CD14-positive monocyte (primary cell): ENCODE data around the gene CAB39L. TPM values are rescaled to one million over a fixed set of nuclear protein-coding genes. Genes with fewer than 3 reads are reported as not detected.

Experiments
- DNase-seq, 3 donors: peaks; one replicate each; pipeline ENCODE4 v3.0.0-alpha.2; 2011 to 2022
- H2AFZ ChIP-seq: 2 replicates; pipeline ENCODE4 v1.6.0; 2012; ENCODE audit warnings: mild to moderate bottlenecking, low read depth, low read length, inconsistent platforms; ENCODE audit not compliant: insufficient read depth, poor library complexity, severe bottlenecking
- H3K27ac ChIP-seq, 2 donors: 1 replicate in 1 of 2; 2 replicates in 1 of 2; pipeline ENCODE4 v1.5.1; 2012 to 2013; ENCODE audit warnings: low read length in 2 of 2, control low read depth in 1 of 2, inconsistent platforms in 1 of 2, low read depth in 1 of 2, mild to moderate bottlenecking in 1 of 2
- H3K27me3 ChIP-seq, 2 donors: one replicate each; pipeline versions ENCODE4 v1.6.0 to v1.6.1; 2011 to 2013; ENCODE audit warnings: low read length in 2 of 2; ENCODE audit not compliant: control insufficient read depth in 2 of 2, insufficient read depth in 2 of 2
- H3K36me3 ChIP-seq, 2 donors: replicated peaks in 1 of 2; 1 replicate in 1 of 2; 2 replicates in 1 of 2; pipeline versions ENCODE4 v1.5.1 to v1.6.1; 2012 to 2013; ENCODE audit warnings: low read length in 2 of 2, control low read depth in 1 of 2, inconsistent platforms in 1 of 2, mild to moderate bottlenecking in 1 of 2; ENCODE audit not compliant: insufficient read depth in 2 of 2, control insufficient read depth in 1 of 2
- H3K4me1 ChIP-seq, 2 donors: 1 replicate in 1 of 2; 2 replicates in 1 of 2; pipeline versions ENCODE4 v1.5.1 to v1.6.1; 2012 to 2013; ENCODE audit warnings: low read length in 2 of 2, control low read depth in 1 of 2, inconsistent platforms in 1 of 2, mild to moderate bottlenecking in 1 of 2, moderate library complexity in 1 of 2; ENCODE audit not compliant: insufficient read depth in 2 of 2, control insufficient read depth in 1 of 2
- H3K4me2 ChIP-seq: replicated peaks from 2 replicates; pipeline ENCODE3; 2012; ENCODE audit warnings: low read length, moderate library complexity, mild to moderate bottlenecking; ENCODE audit not compliant: poor library complexity, severe bottlenecking; ENCODE audit errors: extremely low read depth
- H3K4me3 ChIP-seq, 3 experiments: fragments of 200-600 bp in 1 of 3; sonication (generic) in 1 of 3; replicated peaks in 1 of 3; 1 replicate in 2 of 3; 2 replicates in 1 of 3; pipeline ENCODE4 v1.5.1; 2011 to 2013; ENCODE audit warnings: low read length in 3 of 3, mild to moderate bottlenecking in 3 of 3, control low read depth in 2 of 3, low read depth in 2 of 3, inconsistent platforms in 1 of 3, moderate library complexity in 1 of 3
- H3K79me2 ChIP-seq: 2 replicates; pipeline ENCODE4 v1.6.0; 2012; ENCODE audit warnings: mild to moderate bottlenecking, control low read depth, inconsistent platforms, low read length, moderate library complexity; ENCODE audit not compliant: insufficient read depth
- H3K9ac ChIP-seq: 2 replicates; pipeline ENCODE4 v1.6.0; 2017; ENCODE audit warnings: low read length, mild to moderate bottlenecking; ENCODE audit not compliant: insufficient read depth, poor library complexity, severe bottlenecking
- H3K9me3 ChIP-seq, 2 donors: replicated peaks in 1 of 2; 1 replicate in 1 of 2; 2 replicates in 1 of 2; pipeline versions ENCODE4 v1.5.1 to v1.6.1; 2012 to 2013; ENCODE audit warnings: low read length in 2 of 2, control low read depth in 1 of 2; ENCODE audit not compliant: control insufficient read depth in 1 of 2, insufficient read depth in 1 of 2
- H4K20me1 ChIP-seq: 2 replicates; pipeline ENCODE4 v1.6.0; 2012; ENCODE audit warnings: mild to moderate bottlenecking, low read length, control low read depth, moderate library complexity; ENCODE audit not compliant: insufficient read depth
- H3K27ac Mint-ChIP-seq, 7 donors: one replicate each; pipeline ENCODE4 v1.8.0; 2020; ENCODE audit warnings: mild to moderate bottlenecking in 7 of 7, mixed read lengths in 7 of 7, moderate library complexity in 6 of 7, inconsistent platforms in 2 of 7
- H3K27me3 Mint-ChIP-seq, 3 donors: one replicate each; pipeline ENCODE4 v1.8.0; 2021 to 2022; ENCODE audit warnings: low read depth in 3 of 3, mild to moderate bottlenecking in 3 of 3, mixed read lengths in 3 of 3, moderate library complexity in 3 of 3, inconsistent platforms in 1 of 3
- H3K36me3 Mint-ChIP-seq, 2 donors: one replicate each; pipeline ENCODE4 v1.8.0; 2020; ENCODE audit warnings: mixed read lengths in 2 of 2, inconsistent platforms in 1 of 2, mild to moderate bottlenecking in 1 of 2
- H3K4me1 Mint-ChIP-seq: one replicate; pipeline ENCODE4 v1.8.0; 2020; ENCODE audit warnings: mild to moderate bottlenecking, mixed read lengths
- H3K4me3 Mint-ChIP-seq, 2 donors: one replicate each; pipeline ENCODE4 v1.8.0; 2020; ENCODE audit warnings: mild to moderate bottlenecking in 2 of 2, mixed read lengths in 2 of 2, moderate library complexity in 1 of 2
- H3K9me3 Mint-ChIP-seq, 7 donors: one replicate each; pipeline ENCODE4 v1.8.0; 2020 to 2022; ENCODE audit warnings: mixed read lengths in 7 of 7, mild to moderate bottlenecking in 6 of 7, moderate library complexity in 6 of 7, inconsistent platforms in 2 of 7
- CTCF ChIP-seq: fragments of 200-600 bp; IDR thresholded peaks from one replicate; pipeline ENCODE4 v1.8.0; 2022; ENCODE audit warnings: antibody characterized with exemption, mild to moderate bottlenecking
- WGBS: methylation state at CpG from one replicate; pipeline ENCODE4 v1.1.5; 2013; ENCODE audit warnings: missing lambda C conversion rate; ENCODE audit not compliant: insufficient coverage; 5-methylcytosine and 5-hydroxymethylcytosine counted together
- intact Hi-C, 2 donors: fragments of 100-400 bp; cut with micrococcal nuclease; formaldehyde crosslinking; loops; one replicate each; pipeline versions ENCODE4 v1.15.0 to v1.15.1; 2023
- polyA plus RNA-seq, 3 donors: library from polyadenylated mRNA; depleted of rRNA in 1 of 3; unstranded in 2 of 3; stranded (reverse) in 1 of 3; fragments of 300-500 nt in 2 of 3; fragments of >200 nt in 1 of 3; fragmentation: Illumina TruSeq in 2 of 3; gene quantifications; 1 replicate in 2 of 3; 2 replicates in 1 of 3; pipeline ENCODE4 v1.2.3, GENCODE V29; 2012 to 2021

The CAB39L gene
- polyA plus RNA-seq, 3 donors, result 1.9 to 5.1 (median 2.7) TPM

GRCh38 chr13:49419276-49419675 lies 24.6 kb downstream of the CAB39L start:
- H3K9me3 ChIP-seq, result no peaks in the 10 kb centered on the region
- Mint-ChIP-seq H3K4me3 (no peak overlapping the region), H3K36me3 (peaks cover 0 to 5% of the 10 kb centered on the region in 2 donors), H3K4me1 (peaks cover 25% of the 10 kb centered on the region), H3K27ac (no peak overlapping the region), H3K9me3 (peaks cover 0 to 1% (median 0%) of the 10 kb centered on the region in 7 donors), H3K27me3 (no peaks in the 10 kb centered on the region)
- no peaks in the 10 kb centered on the region for H3K27me3 ChIP-seq
- no peak overlapping the region for H3K27ac ChIP-seq
- peaks cover 18 to 20% of the 10 kb centered on the region in 2 donors for H3K4me1 ChIP-seq
- H2AFZ ChIP-seq, result no peak overlapping the region
- H3K4me2 ChIP-seq, result no peak overlapping the region
- H3K79me2 ChIP-seq, result no peaks in the 10 kb centered on the region
- H3K4me3 ChIP-seq, result no peak overlapping the region
- H4K20me1 ChIP-seq, result no peaks in the 10 kb centered on the region
- intact Hi-C loops, result no loop called here
- DNase-seq, result no peak
- H3K9ac ChIP-seq, result no peak overlapping the region
- WGBS, result 90% methylated on average over 3 of the region's 3 CpGs
- no peaks in the 10 kb centered on the region for H3K36me3 ChIP-seq
- TF ChIP-seq CTCF, result no peak

- TF ChIP-seq CTCF, result no peak
- WGBS, result 100% methylated on average over 1 of the region's 1 CpG
Observed at GRCh38 chr13:49418206-49418605, 25.7 kb downstream of the CAB39L start.

More at GRCh38 chr13:49418206-49418605, 25.7 kb downstream of the CAB39L start:
- no peaks in the 10 kb centered on the region for H3K9me3 ChIP-seq
- no peak overlapping the region for H3K27ac ChIP-seq
- H3K36me3 Mint-ChIP-seq, result no peaks in the 10 kb centered on the region
- intact Hi-C loops, result no loop called here
- no peaks in the 10 kb centered on the region for H3K27me3 ChIP-seq
- peaks cover 0 to 1% (median 0%) of the 10 kb centered on the region in 7 donors for H3K9me3 Mint-ChIP-seq
- H3K27ac Mint-ChIP-seq, result peak overlapping the region in 5 of 7 donors; percentile 37 to 66 (median 61)
- H3K4me1 Mint-ChIP-seq, result peaks cover 25% of the 10 kb centered on the region
- no peaks in the 10 kb centered on the region for H3K27me3 Mint-ChIP-seq
- H3K4me1 ChIP-seq, result peaks cover 18 to 20% of the 10 kb centered on the region in 2 donors
- no peak overlapping the region for H3K9ac ChIP-seq
- H2AFZ ChIP-seq, result no peak overlapping the region
- H3K36me3 ChIP-seq, result no peaks in the 10 kb centered on the region
- H3K4me3 Mint-ChIP-seq, result no peak overlapping the region
- no peaks in the 10 kb centered on the region for H3K79me2 ChIP-seq
- H4K20me1 ChIP-seq, result no peaks in the 10 kb centered on the region
- peak; percentile 12 to 42 (median 33) for DNase-seq
- no peak overlapping the region for H3K4me2 ChIP-seq
- H3K4me3 ChIP-seq, result no peak overlapping the region
